Inflammatory macrophage treated with lipopolysaccharide for 4 hours (primary cell): ENCODE data around the gene STON1.
"Not testable (repeated sequence)": the region's sequence is repeated elsewhere in the genome, so short reads cannot be mapped to it uniquely, and the experiment has no call there.

ENCODE experiments used
- DNase-seq: peaks from one replicate; pipeline ENCODE4 v3.0.0-alpha.2; 2020

Gene STON1

DNA sequence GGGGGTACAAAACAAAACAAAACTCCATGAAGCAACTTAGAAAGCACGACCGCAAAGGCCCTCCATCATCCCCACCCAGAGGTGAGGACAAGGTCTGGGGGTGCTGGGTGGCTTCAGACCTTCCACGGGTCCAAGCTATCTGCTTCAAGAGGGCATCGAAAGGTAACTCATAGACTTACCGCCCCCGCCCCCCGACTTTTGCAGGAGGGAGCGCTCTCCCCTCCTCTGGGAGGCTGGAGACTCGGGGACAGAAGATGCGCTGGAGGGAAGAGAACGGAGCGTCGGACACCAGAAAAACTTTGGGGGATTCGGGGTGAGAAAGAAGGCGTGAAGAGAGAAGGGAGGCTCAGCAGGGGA is 300 bp upstream of the STON1 start:
- no peak for DNase-seq

- DNase-seq: no peak
These were observed 1.2 kb downstream of the STON1 start for GRCh38 chr2:48531141-48531648.

- no peak for DNase-seq
These were observed 2.2 kb downstream of the STON1 start for GRCh38 chr2:48532174-48532573.

DNA sequence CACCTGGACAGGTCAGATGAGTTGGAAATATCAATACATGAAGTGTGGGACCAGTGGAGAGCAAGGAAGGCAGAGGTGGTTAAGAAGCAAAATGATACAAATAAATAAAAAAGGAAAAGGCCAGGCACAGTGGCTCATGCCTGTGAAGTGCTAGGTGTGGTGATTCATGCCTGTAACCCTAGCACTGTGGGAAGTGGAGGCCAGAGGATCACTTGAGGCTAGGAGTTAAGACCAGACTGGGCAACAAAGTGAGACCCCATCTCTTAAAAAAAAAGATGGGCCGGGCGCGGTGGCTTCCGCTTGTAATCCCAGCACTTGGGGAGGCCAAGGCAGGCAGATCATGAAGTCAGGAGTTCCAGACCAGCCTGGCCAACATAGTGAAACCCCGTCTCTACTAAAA is 2.9 kb downstream of the STON1 start:
- no peak for DNase-seq

- no peak for DNase-seq
These were observed 4.8 kb downstream of the STON1 start for GRCh38 chr2:48534781-48535180.

GRCh38 chr2:48540237-48540935 is 10.4 kb downstream of the STON1 start:
- DNase-seq: no peak

DNA sequence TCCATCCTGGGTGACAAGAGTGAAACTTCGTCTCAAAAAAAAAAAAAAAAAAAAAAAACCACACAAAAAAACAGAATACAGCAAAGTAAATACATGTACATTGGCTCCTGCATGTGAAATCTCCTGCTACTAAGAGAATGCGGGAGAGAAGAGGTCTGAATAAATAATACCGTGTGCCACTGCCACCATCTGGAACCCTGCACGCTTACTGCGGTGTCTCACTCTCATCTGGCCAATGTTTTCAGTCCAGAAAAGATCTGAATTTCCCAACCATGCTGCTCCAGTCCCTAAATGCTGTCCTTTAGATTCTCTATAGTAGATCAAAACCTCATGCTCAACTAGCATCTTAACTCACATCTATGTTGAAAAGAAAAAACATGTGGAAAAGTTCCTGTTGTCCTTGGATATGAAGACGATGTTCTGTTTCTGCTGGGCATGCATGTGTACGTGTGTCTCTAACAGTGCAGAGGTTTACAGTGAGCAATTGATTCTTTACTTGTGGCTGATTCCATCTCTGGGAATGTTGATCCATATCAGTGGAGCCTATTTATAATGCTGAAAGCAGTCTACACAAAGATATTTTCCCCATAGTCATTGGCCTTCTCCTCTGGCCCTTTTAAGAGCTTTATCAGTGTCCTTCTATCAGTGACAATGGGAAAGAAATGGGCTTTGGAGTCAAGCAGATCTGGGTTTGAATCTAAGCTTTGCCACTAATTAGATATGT is 11.9 kb downstream of the STON1 start:
- DNase-seq: no peak

GRCh38 chr2:48543895-48544294 is 13.9 kb downstream of the STON1 start:
- DNase-seq: no peak

DNA sequence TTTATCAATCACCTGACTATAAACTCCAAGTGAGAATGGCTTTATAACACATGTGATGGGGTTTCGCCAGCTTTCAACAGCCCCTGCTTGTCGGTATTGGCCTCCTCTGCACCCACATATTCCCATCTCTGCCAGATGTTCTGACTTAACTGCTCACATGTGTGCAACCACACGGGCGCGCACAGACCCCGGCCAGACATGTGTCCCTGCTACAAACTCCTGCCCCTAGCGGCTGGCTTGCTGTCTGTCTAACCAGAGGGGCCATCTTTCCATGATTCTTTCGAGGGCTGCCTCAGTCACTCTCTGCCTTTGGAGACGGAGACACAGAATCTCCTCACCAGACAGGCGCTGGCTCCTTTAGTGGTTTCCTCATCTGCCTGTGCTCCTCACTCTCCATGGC is 15.3 kb downstream of the STON1 start:
- DNase-seq: no peak

- DNase-seq: no peak
These were observed 18.9 kb downstream of the STON1 start for GRCh38 chr2:48548840-48549239.

- no peak for DNase-seq
These were observed 20.0 kb downstream of the STON1 start for GRCh38 chr2:48549972-48550371.

DNA sequence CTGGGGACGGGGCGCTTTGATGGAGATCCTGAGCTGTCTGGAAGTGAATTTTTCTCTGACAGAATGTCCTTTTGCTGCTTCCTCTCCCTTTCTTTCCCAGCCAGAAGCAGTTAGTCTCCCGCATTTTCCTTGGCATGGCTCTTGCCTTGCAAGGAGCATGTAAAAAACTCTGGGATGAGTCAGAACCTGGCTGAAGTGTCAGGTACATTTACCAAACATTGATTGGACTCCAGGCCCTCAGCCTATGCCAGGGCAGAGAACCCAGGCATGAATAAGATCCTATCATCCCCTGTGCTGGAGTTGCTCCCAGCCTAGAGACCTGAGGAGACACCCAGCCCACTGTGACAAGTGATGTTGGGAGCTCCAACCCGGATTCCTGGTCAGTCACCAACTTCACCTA is 21.6 kb downstream of the STON1 start:
- no peak for DNase-seq

DNA sequence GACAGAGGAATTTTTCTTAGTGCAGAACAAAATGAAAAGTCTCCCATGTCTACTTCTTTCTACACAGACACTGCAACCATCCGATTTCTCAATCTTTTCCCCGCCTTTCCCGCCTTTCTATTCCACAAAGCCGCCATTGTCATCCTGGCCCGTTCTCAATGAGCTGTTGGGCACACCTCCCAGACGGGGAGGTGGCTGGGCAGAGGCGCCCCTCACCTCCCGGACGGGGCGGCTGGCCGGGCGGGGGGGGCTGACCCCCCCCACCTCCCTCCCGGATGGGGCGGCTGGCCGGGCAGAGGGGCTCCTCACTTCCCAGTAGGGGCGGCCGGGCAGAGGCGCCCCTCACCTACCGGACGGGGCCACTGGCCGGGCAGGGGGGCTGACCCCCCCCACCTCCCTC is 25.1 kb downstream of the STON1 start:
- DNase-seq: not testable (repeated sequence)

- no peak for DNase-seq
These were observed 28.5 kb downstream of the STON1 start for GRCh38 chr2:48558456-48558855.

DNA sequence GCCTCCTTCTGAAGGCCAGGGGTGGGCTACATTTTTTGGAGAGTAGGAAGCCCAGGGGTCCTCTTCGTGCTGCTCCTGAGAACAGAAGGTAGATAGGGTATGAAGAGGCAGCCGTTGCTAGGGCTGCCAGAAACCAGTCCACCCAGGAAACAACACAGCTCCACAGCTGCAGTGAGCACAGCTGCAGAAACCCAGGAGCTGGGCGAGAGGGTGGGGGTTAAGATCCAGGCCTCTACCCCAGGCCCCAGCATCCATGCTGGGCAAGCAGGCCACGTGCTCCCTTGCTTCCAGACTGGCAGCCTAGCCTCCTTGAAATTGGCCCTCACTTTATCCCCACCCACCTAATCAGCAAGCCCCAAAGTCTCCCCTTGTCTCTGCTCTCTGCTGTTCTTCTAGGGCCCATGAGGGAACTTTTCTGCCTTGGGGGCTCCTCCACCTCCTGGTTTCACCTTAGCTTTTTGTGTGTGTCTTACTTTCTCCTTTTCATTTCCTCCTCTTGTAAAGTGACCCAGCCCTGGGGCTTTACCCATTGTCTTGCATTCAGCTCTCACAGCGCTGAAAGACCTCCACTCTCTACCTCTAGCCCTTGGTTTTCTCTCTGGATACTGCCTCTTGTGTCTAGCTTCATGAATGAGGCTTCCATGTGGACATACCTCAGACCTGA is 30.7 kb downstream of the STON1 start:
- DNase-seq: no peak

DNA sequence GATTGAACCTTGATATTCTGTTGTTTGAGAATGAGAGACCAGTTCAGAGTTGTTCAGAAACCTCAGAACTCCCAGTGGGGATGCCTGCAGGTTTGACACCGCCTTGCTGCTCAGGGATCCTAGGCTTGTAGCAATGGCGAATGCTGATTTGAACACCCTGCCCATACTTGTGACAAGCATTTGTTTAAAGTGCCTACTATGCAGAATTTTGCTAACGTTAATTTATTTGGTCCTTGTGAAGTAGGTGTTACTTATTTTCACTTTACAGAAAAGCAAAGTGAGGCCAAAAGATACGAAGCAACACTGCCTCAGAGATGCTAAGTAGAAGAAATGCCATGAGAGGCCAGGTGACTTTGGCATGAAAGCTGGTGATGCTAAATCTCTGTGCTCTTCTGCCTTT is 32.3 kb downstream of the STON1 start:
- no peak for DNase-seq

DNA sequence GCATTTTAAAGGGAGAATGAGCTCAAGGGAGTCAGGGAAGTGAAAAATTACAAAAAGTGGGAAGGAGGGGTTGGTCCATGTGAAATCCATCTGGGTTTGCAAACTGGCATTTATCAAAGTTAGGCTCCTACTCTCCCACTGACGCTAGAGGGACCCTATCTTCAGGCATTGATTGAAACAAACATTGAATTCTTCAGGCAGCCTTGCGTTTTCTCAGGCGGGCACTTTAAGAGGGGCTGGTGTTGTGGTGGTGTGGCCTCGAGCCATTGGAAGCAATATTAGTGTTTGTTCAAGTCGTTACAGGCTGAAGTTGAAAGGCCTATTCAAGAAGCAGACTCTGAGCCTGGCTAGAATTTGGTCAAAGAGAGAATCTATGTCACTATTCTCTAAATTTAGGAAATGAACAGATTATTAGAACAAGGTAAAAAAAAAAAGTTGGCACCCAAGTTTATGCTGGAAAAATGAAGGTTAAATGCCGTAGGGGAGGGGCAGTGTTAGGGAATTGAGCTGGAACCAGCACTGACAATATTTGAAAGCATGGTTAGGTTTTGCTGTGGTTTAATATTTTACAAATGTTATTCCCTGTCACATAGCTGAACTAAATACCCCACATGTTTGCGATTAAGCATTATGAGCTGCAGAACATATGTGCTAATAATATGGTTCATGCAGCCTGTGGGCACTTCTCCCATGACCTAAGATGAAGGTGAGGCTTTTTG is 36.8 kb downstream of the STON1 start:
- no peak for DNase-seq

GRCh38 chr2:48567671-48568070 is 37.7 kb downstream of the STON1 start:
- DNase-seq: no peak

GRCh38 chr2:48568547-48568946 is 38.6 kb downstream of the STON1 start:
- DNase-seq: peak; percentile 55

DNA sequence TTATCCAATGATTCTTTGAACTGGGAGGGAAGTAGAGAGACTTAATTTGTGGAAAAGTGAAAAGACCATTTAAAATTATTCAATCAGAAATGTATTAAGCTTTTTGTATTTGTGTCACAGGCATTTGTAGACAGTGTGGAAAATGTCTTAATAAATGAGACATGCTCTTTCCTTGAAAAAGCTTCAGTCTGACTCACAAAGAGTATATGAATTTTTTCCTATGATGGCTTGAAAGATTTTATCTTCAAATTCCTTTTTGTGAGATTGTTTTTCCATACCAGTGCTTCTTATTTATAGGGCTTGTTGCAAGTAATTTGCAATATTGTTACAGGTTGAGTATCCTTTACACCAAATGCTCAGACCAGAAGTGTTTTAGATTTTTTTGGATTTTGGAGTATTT is 39.5 kb downstream of the STON1 start:
- DNase-seq: no peak

- no peak for DNase-seq
These were observed 42.9 kb downstream of the STON1 start for GRCh38 chr2:48572816-48573215.

DNA sequence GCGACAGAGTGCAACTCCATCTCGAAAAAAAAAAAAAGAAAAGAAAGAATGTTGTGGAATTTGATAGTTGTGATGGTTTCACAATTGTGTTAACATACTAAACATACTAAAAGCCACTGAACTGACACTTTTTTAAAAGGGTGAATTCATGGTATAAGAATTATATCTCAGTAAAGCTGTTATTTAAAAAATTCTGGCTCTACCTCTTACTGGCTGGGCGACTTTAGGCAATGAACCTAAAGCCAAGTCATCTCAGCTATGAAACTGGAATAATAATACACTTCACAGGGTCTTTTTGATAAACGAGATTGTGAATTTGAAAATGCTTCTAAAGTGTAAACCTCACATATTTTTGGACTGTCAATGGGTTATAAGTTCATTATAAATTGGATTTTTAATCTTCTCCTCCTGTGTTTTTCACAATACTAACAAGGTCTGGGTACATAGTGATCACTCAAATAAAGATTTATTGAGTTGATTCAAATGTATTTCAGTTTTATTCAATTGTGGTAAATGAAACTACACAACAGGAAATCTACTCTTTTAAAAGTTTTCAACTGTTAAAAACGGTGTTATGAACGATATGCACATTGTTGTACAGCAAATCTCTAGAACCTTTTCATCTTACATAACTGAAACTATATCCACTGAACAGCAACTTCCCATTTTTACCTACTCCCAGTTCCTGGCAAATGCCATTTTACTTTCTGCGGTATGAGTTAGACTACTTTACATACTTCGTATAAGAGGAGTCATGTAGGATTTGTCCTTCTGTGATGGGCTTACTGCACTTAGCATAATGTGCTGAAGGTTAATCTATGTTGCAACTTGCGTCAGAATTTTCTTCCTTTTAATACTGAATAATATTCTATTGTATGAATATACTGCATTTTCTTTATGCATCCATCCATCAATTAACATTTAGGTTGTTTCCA is 44.7 kb downstream of the STON1 start:
- peak; percentile 58 for DNase-seq
